Measurements from ENCODE around the gene PLCB3. TPM values are rescaled to one million over a fixed set of nuclear protein-coding genes. Genes with fewer than 3 reads are reported as not detected.

The PLCB3 gene
- total RNA-seq, 1 donor from 2014 or later, result 25.4 TPM

GRCh38 chr11:64219354-64219684 lies 32.0 kb upstream of the PLCB3 start:
- no peak for DNase-seq (ENCODE audit: low read depth)
- no peak overlapping the region for H3K4me3 ChIP-seq (ENCODE audit: low read depth, low read length)
- no peak for TF ChIP-seq CTCF (IDR thresholded peaks at IDR 0.05; ENCODE audit: insufficient read depth, low read length, poor library complexity, severe bottlenecking)
- H3K36me3 ChIP-seq (ENCODE audit: control insufficient read depth, insufficient read depth, low read length), result no peaks in the 10 kb centered on the region
- no peaks in the 10 kb centered on the region for H3K27me3 ChIP-seq (ENCODE audit: control insufficient read depth, insufficient read depth, low read length)

GRCh38 chr11:64219755-64220154 lies 31.6 kb upstream of the PLCB3 start:
- no peak for TF ChIP-seq CTCF (IDR thresholded peaks at IDR 0.05; ENCODE audit: insufficient read depth, low read length, poor library complexity, severe bottlenecking)
- H3K4me3 ChIP-seq (ENCODE audit: low read depth, low read length), result no peak overlapping the region
- DNase-seq (ENCODE audit: low read depth), result no peak
- peaks cover 1% of the 10 kb centered on the region for H3K36me3 ChIP-seq (ENCODE audit: control insufficient read depth, insufficient read depth, low read length)
- no peaks in the 10 kb centered on the region for H3K27me3 ChIP-seq (ENCODE audit: control insufficient read depth, insufficient read depth, low read length)

- Histone ChIP-seq H3K36me3 (ENCODE audit: control insufficient read depth, insufficient read depth, low read length) (peaks cover 1% of the 10 kb centered on the region), H3K4me3 (ENCODE audit: low read depth, low read length) (no peak overlapping the region), H3K27me3 (ENCODE audit: control insufficient read depth, insufficient read depth, low read length) (no peaks in the 10 kb centered on the region)
- no peak for DNase-seq (ENCODE audit: low read depth)
- TF ChIP-seq CTCF (IDR thresholded peaks at IDR 0.05; ENCODE audit: insufficient read depth, low read length, poor library complexity, severe bottlenecking), result no peak
These were observed 31.1 kb upstream of the PLCB3 start for GRCh38 chr11:64220271-64220670.

GRCh38 chr11:64220798-64221197 lies 30.5 kb upstream of the PLCB3 start:
- DNase-seq (ENCODE audit: low read depth), result no peak
- peaks cover 1% of the 10 kb centered on the region for H3K36me3 ChIP-seq (ENCODE audit: control insufficient read depth, insufficient read depth, low read length)
- no peak for TF ChIP-seq CTCF (IDR thresholded peaks at IDR 0.05; ENCODE audit: insufficient read depth, low read length, poor library complexity, severe bottlenecking)
- no peaks in the 10 kb centered on the region for H3K27me3 ChIP-seq (ENCODE audit: control insufficient read depth, insufficient read depth, low read length)
- H3K4me3 ChIP-seq (ENCODE audit: low read depth, low read length), result no peak overlapping the region

- TF ChIP-seq CTCF (IDR thresholded peaks at IDR 0.05; ENCODE audit: insufficient read depth, low read length, poor library complexity, severe bottlenecking), result no peak
- Histone ChIP-seq H3K27me3 (ENCODE audit: control insufficient read depth, insufficient read depth, low read length) (no peaks in the 10 kb centered on the region), H3K4me3 (ENCODE audit: low read depth, low read length) (no peak overlapping the region), H3K36me3 (ENCODE audit: control insufficient read depth, insufficient read depth, low read length) (peaks cover 1% of the 10 kb centered on the region)
- no peak for DNase-seq (ENCODE audit: low read depth)
These were observed 28.7 kb upstream of the PLCB3 start for GRCh38 chr11:64222651-64223000.

- no peak for DNase-seq (ENCODE audit: low read depth)
- no peak for TF ChIP-seq CTCF (IDR thresholded peaks at IDR 0.05; ENCODE audit: insufficient read depth, low read length, poor library complexity, severe bottlenecking)
- no peaks in the 10 kb centered on the region for H3K27me3 ChIP-seq (ENCODE audit: control insufficient read depth, insufficient read depth, low read length)
- no peak overlapping the region for H3K4me3 ChIP-seq (ENCODE audit: low read depth, low read length)
- H3K36me3 ChIP-seq (ENCODE audit: control insufficient read depth, insufficient read depth, low read length), result peaks cover 1% of the 10 kb centered on the region
These were observed 28.2 kb upstream of the PLCB3 start for GRCh38 chr11:64223001-64223651.

All from kidney epithelial cell (primary cell).